Fibroblast of villous mesenchyme (primary cell): ENCODE data around the gene SLC19A1. TPM values are rescaled to one million over a fixed set of nuclear protein-coding genes. Genes with fewer than 3 reads are reported as not detected.

Experiments used
- DNase-seq: peaks from one replicate; pipeline ENCODE4 v3.0.0-alpha.2; 2010; ENCODE audit warnings: low read depth
- H3K4me3 ChIP-seq: 2 replicates; pipeline ENCODE4 v1.5.1; 2011; ENCODE audit warnings: low read depth, mild to moderate bottlenecking, low read length
- total RNA-seq: library from RNA; depleted of rRNA; stranded (reverse); fragments of >200 nt; gene quantifications from 2 replicates; pipeline ENCODE4 v1.2.3, GENCODE V29; 2012
- TF ChIP-seq, protein P1 (sequence below): IDR thresholded peaks from 2 replicates; pipeline ENCODE4 v1.5.1; 2012; ENCODE audit warnings: low read depth, mild to moderate bottlenecking, low read length; ENCODE audit not compliant: insufficient read depth

The SLC19A1 gene
- total RNA-seq, 1 donor = 6.5 TPM

DNA sequence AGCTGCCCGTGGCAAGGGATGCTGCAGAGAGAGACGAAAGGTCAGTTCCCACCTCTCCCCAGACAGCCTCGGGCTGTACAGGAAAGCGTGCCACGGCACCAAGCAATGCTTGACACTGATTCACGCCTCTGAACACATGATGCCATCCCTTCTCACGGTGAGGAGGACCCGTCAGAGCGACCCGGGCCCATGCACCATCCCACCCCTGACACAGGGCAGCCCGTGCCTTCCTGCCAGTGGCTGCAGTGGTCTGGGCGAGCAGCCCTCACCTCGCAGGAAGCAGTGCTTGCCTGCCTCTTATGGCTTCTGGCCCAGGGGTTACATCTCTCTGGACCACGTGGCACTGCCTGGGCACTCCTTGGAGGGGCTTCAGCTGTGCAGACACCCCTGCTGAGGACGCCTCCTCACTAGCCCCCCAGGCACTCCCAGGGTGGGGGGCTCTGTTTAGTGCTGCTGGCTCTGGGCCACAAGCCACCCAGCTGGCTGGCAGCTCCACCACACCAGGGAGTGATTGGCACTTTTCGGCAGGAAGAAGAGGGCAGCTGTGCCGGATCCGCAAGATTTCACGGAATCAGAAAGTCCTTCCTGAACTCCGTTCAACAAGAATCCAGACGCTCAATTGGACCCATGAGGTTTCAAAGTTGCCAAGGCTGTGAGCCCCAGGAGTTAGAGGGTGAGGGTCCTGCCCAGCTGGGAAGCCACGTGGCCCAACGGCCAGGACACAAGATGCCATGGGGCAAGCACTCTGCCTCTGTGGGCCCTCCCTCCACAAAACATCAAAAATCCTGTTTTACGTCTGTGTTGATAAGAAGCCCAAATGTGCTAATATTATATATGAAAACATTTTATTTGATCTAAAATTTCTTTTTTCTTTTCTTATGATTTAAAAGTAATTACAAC lies 34.8 kb upstream of the SLC19A1 start:
- no peak for DNase-seq
- no peak overlapping the region for H3K4me3 ChIP-seq
- TF ChIP-seq, protein P1, sequence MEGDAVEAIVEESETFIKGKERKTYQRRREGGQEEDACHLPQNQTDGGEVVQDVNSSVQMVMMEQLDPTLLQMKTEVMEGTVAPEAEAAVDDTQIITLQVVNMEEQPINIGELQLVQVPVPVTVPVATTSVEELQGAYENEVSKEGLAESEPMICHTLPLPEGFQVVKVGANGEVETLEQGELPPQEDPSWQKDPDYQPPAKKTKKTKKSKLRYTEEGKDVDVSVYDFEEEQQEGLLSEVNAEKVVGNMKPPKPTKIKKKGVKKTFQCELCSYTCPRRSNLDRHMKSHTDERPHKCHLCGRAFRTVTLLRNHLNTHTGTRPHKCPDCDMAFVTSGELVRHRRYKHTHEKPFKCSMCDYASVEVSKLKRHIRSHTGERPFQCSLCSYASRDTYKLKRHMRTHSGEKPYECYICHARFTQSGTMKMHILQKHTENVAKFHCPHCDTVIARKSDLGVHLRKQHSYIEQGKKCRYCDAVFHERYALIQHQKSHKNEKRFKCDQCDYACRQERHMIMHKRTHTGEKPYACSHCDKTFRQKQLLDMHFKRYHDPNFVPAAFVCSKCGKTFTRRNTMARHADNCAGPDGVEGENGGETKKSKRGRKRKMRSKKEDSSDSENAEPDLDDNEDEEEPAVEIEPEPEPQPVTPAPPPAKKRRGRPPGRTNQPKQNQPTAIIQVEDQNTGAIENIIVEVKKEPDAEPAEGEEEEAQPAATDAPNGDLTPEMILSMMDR = no peak

DNA sequence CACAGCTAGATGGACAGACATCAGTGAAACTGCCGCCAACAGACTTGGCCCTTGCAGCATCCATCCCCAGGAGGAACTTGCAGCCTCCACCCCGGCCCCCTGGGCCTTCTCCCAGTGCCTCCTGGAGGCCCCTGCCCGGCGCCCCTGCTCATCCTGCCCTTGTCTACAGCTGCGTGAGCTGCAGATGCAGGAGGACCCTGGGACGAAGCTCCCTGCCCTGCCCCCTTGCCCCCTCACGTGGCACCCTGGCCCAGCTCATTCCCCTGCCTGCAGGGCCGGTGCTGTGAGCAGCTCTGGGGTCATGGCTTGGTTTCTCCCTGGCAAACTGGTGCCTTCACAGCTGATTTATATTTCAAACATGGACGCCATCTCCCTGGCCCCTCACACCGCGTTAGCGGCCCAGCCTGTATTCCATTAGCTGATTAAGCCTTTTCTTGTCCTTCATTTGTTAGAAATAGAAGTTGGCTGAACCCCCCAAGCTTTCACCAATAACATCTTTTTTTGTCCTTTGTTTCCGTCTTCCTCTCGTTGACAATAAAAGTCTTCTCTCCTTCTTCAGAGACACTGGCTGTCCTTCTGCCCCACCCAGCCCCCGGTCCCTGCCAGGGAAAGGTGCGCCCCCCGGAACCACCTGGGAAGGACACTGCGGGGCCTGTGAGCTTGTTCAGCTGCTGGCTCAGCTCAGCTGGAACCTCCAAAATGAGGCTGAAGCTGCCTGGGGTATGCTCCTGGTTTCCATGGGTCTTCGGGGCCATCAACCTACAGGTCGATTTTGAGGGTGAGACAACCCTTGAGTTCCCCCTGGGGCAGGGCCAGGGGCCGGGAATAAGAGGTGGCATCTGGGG lies 34.0 kb upstream of the SLC19A1 start:
- H3K4me3 ChIP-seq = no peak overlapping the region
- no peak for DNase-seq
- TF ChIP-seq, protein P1 = no peak

DNA sequence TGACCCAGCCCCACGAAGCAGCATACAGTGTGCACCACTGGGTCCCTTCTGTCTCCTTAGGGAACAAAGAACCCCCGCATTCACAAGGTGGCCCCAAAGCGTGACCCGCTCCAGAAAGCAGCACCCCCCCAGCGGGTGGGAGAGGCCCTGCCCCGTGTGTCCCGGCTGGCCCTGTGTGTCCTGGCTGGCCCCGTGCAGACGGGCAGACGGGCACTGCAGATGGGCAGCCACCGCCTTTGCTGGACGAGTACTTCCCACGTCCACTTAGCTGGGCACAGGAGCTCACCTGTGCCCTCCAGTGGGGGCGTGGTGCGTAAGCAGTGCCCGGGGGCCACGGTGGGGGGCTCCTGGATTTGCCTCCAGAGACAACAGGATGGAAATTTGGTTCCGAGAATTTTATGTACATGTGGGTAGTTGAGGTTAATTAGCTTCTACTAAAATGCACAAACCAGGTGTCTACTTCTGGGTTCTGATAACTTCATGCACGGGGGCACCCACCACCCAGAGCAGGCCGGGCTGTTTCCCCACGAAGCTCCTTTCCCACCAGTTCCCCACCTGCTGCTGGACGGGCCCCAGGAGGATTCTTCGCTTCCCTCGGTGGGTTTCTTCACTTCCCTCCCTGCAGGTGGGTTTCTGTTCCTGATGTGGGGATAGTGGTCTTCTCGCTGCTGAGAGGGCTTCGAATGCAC lies 33.2 kb upstream of the SLC19A1 start:
- no peak for DNase-seq
- TF ChIP-seq, protein P1 = no peak
- no peak overlapping the region for H3K4me3 ChIP-seq

DNA sequence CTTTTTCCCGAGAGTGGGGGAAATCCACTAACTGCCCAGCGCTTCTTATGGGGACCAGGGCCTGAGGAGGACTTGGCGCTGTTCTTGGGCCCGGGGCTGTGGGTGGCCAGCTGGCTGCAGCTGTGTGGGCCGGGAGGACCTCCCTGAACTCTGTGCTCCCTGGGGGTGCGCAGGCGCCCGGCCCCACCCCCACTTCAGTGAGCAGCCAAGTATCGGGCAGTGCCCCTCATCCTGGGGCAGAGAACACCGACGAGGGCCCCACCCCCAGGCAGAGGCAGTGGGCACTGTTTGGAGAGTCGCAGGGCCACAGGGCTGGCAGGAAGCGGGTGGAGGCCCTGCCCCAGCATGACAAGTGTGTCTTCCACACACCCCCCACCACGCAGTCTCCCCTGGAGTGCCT lies 32.5 kb upstream of the SLC19A1 start:
- DNase-seq = no peak

DNA sequence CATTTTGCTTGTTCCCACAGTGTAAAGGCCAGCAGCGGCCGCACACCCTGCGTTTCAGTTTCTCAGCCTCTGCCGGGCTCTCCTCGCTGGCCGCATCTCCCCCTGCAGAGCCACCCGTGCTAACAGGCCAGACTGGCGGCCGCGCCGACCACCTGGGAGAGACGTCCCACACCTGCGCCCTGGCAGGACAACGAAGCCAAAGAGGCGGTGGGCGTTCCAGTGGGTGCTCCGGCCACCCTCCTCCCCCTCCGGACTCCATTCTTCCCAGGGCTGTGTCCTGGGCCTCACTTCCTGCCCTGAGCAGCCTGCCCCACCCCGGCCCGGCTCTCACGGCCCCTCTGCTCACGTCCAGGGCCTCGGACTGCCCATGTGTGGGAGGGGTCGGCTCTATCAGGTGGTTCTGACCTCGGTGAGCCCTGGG lies 31.9 kb upstream of the SLC19A1 start:
- H3K4me3 ChIP-seq = no peak overlapping the region
- TF ChIP-seq, protein P1 = no peak
- no peak for DNase-seq

More for the DNA sequence above, 32.5 kb upstream of the SLC19A1 start:
- no peak overlapping the region for H3K4me3 ChIP-seq
- TF ChIP-seq, protein P1 = no peak

DNA sequence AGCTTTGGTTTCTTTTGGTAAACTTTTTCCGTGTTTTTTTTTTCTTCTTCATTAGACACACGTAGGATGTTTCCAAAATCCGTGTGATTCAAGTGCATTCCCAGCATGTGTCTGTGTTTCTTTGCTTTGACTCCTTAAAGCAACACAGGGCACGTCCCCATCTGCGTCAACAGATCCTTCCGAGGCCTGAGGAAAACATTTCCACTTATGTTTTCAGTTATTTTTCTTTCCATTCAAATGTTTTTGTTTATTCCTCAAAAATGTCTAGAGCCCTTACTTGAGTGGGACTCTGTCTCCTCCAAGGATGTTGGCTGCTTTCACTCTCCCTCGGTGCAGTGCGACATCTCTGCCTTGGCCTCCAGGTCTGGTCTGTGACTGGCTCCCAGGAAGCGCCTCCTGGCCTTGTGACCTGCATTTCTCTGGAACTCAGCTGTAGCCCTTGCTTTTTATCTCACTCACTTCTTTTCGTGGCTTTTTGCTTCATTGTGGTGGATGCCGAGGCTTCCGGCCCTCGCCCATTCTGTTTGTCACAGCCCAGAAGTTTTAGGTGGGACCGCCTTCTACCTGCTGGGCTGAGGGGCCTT lies 31.3 kb upstream of the SLC19A1 start:
- peak; percentile 82 for DNase-seq
- TF ChIP-seq, protein P1 = no peak
- H3K4me3 ChIP-seq = no peak overlapping the region
